IMR-90 (cell line): ENCODE measurements around the gene ACOXL. TPM values are rescaled to one million over a fixed set of nuclear protein-coding genes. Genes with fewer than 3 reads are reported as not detected.

Experiments
- ATAC-seq: fragments of 200-7000 bp; cut with Tn5 transposase; 2 replicates; pipeline ENCODE4 v1.9.1; 2020; ENCODE audit warnings: low read depth, mild to moderate bottlenecking, moderate library complexity
- BruUV-seq: library from RNA; stranded (reverse); fragments of 400-500 nt; replicated peaks from 2 replicates; lab custom pipeline; 2021; lab: Mats Ljungman, UMichigan
- CTCF ChIA-PET: fragments of 300-600 bp; formaldehyde crosslinking; extraction: SDS; loops from one replicate; lab custom pipeline; 2021; ENCODE audit warnings: antibody characterized with exemption; lab: Yijun Ruan, JAX
- POLR2A ChIA-PET: fragments of 300-600 bp; sonication (Branson Sonifier 250); formaldehyde crosslinking; loops from one replicate; lab custom pipeline; 2022; ENCODE audit warnings: antibody characterized with exemption; ENCODE audit not compliant: unreplicated experiment; lab: Charles Lee
- DNase-seq: peaks from one replicate; pipeline ENCODE4 v3.0.0; 2013
- H2AFZ ChIP-seq: replicated peaks from 2 replicates; pipeline ENCODE3; 2013; ENCODE audit warnings: low read length, mild to moderate bottlenecking; ENCODE audit not compliant: poor library complexity
- H2AK5ac ChIP-seq: 2 replicates; pipeline ENCODE4 v1.6.1; 2013; ENCODE audit warnings: low read depth, low read length, inconsistent platforms
- H2AK9ac ChIP-seq: replicated peaks from 2 replicates; pipeline ENCODE3; 2013; ENCODE audit warnings: mild to moderate bottlenecking, low read depth, low read length, moderate library complexity; ENCODE audit not compliant: poor library complexity
- H2BK120ac ChIP-seq: 2 replicates; pipeline ENCODE4 v1.6.1; 2013; ENCODE audit warnings: low read depth, low read length, inconsistent platforms
- H2BK15ac ChIP-seq: 3 replicates; pipeline ENCODE4 v1.6.1; 2013; ENCODE audit warnings: low read depth, low read length, inconsistent platforms
- H2BK20ac ChIP-seq: 2 replicates; pipeline ENCODE4 v1.6.1; 2013; ENCODE audit warnings: low read depth, mild to moderate bottlenecking, inconsistent platforms, low read length, moderate library complexity
- H2BK5ac ChIP-seq: 2 replicates; pipeline ENCODE4 v1.6.1; 2013; ENCODE audit warnings: mild to moderate bottlenecking, low read depth, low read length, inconsistent platforms; ENCODE audit not compliant: poor library complexity, severe bottlenecking
- H3K14ac ChIP-seq: replicated peaks from 2 replicates; pipeline ENCODE4 v1.6.1; 2013; ENCODE audit warnings: low read depth, low read length, inconsistent platforms
- H3K18ac ChIP-seq: 2 replicates; pipeline ENCODE4 v1.6.1; 2013; ENCODE audit warnings: low read depth, low read length, control low read depth
- H3K23ac ChIP-seq: 2 replicates; pipeline ENCODE4 v1.6.1; 2013; ENCODE audit warnings: low read depth, low read length, inconsistent platforms
- H3K27ac ChIP-seq: 2 replicates; pipeline ENCODE4 v1.5.1; 2013; ENCODE audit warnings: mild to moderate bottlenecking, control low read depth, low read length; ENCODE audit not compliant: insufficient read depth
- H3K27me3 ChIP-seq: 2 replicates; pipeline ENCODE4 v1.6.1; 2013; ENCODE audit warnings: low read length; ENCODE audit not compliant: control insufficient read depth, insufficient read depth
- H3K36me3 ChIP-seq: 2 replicates; pipeline ENCODE4 v1.6.1; 2013; ENCODE audit warnings: low read length, mixed read lengths; ENCODE audit not compliant: control insufficient read depth, insufficient read depth
- H3K4ac ChIP-seq: 2 replicates; pipeline ENCODE4 v1.6.1; 2013; ENCODE audit warnings: low read depth, low read length, inconsistent platforms
- H3K4me1 ChIP-seq: 2 replicates; pipeline ENCODE4 v1.6.1; 2013; ENCODE audit warnings: low read length, mixed read lengths; ENCODE audit not compliant: control insufficient read depth, insufficient read depth
- H3K4me2 ChIP-seq: 2 replicates; pipeline ENCODE4 v1.6.1; 2013; ENCODE audit warnings: low read depth, mild to moderate bottlenecking, control low read depth, low read length, moderate library complexity
- H3K4me3 ChIP-seq: 2 replicates; pipeline ENCODE4 v1.5.1; 2013; ENCODE audit warnings: low read depth, mild to moderate bottlenecking, control low read depth, low read length, moderate library complexity; ENCODE audit not compliant: insufficient read depth
- H3K56ac ChIP-seq: 2 replicates; pipeline ENCODE4 v1.6.1; 2013; ENCODE audit warnings: low read length, inconsistent platforms; ENCODE audit not compliant: insufficient read depth; ENCODE audit errors: extremely low read depth
- H3K79me1 ChIP-seq, 2 experiments: 2 replicates each; pipeline ENCODE4 v1.6.1; 2013; ENCODE audit warnings: low read length in 2 of 2, inconsistent platforms in 1 of 2, low read depth in 1 of 2
- H3K9ac ChIP-seq: 2 replicates; pipeline ENCODE4 v1.6.1; 2013; ENCODE audit warnings: low read depth, low read length, control low read depth
- H3K9me1 ChIP-seq: 2 replicates; pipeline ENCODE4 v1.6.1; 2013; ENCODE audit warnings: low read length, inconsistent platforms; ENCODE audit not compliant: insufficient read depth
- H3K9me3 ChIP-seq: 2 replicates; pipeline ENCODE4 v1.6.1; 2013; ENCODE audit warnings: low read length; ENCODE audit not compliant: control insufficient read depth, insufficient read depth
- H4K20me1 ChIP-seq: 2 replicates; pipeline ENCODE4 v1.6.1; 2013; ENCODE audit warnings: low read length, inconsistent platforms; ENCODE audit not compliant: insufficient read depth
- H4K5ac ChIP-seq: 2 replicates; pipeline ENCODE4 v1.6.1; 2013; ENCODE audit warnings: mild to moderate bottlenecking, low read depth, low read length, control low read depth
- H4K8ac ChIP-seq, 2 experiments: 2 replicates each; pipeline ENCODE4 v1.6.1; 2013; ENCODE audit warnings: low read depth in 2 of 2, low read length in 2 of 2, control low read depth in 1 of 2, inconsistent platforms in 1 of 2
- H4K91ac ChIP-seq: 2 replicates; pipeline ENCODE4 v1.6.1; 2013; ENCODE audit warnings: low read depth, low read length, inconsistent platforms; ENCODE audit not compliant: insufficient read depth
- BHLHE40 ChIP-seq: fragments of 150-350 bp; IDR thresholded peaks from 2 replicates; pipeline ENCODE4 v1.6.1; 2016; ENCODE audit warnings: mild to moderate bottlenecking, low read depth, low read length
- CEBPB ChIP-seq: IDR thresholded peaks from 2 replicates; pipeline ENCODE4 v1.6.1; 2012; ENCODE audit warnings: low read depth, low read length, improper control_type of control experiment
- CHD1 ChIP-seq: IDR thresholded peaks from 2 replicates; pipeline ENCODE4 v1.6.1; 2012; ENCODE audit warnings: low read depth, low read length, improper control_type of control experiment
- CTCF ChIP-seq: conservative IDR thresholded peaks from 2 replicates; pipeline ENCODE4 v1.5.1; 2012; ENCODE audit warnings: mild to moderate bottlenecking, low read depth, low read length, improper control_type of control experiment
- ELK1 ChIP-seq: fragments of 150-350 bp; IDR thresholded peaks from 2 replicates; pipeline ENCODE4 v1.6.1; 2016; ENCODE audit warnings: low read depth, mild to moderate bottlenecking, low read length, moderate library complexity, borderline replicate concordance
- FOS ChIP-seq: fragments of 150-350 bp; IDR thresholded peaks from 2 replicates; pipeline ENCODE4 v1.6.1; 2016; ENCODE audit warnings: low read depth, low read length
- MAFK ChIP-seq: IDR thresholded peaks from 2 replicates; pipeline ENCODE4 v1.6.1; 2012; ENCODE audit warnings: low read depth, low read length, improper control_type of control experiment
- MAZ ChIP-seq: IDR thresholded peaks from 2 replicates; pipeline ENCODE4 v1.6.1; 2012; ENCODE audit warnings: low read depth, mild to moderate bottlenecking, low read length, improper control_type of control experiment, moderate library complexity, borderline replicate concordance
- MXI1 ChIP-seq: IDR thresholded peaks from 2 replicates; pipeline ENCODE4 v1.6.1; 2012; ENCODE audit warnings: low read depth, mild to moderate bottlenecking, low read length, moderate library complexity, borderline replicate concordance
- NFE2L2 ChIP-seq: fragments of 150-350 bp; IDR thresholded peaks from 2 replicates; pipeline ENCODE4 v1.6.1; 2016; ENCODE audit warnings: low read depth, mild to moderate bottlenecking, low read length
- POLR2A ChIP-seq: IDR thresholded peaks from 2 replicates; pipeline ENCODE4 v1.6.1; 2012; ENCODE audit warnings: mild to moderate bottlenecking, low read depth, low read length
- RAD21 ChIP-seq: IDR thresholded peaks from 2 replicates; pipeline ENCODE4 v1.6.1; 2012; ENCODE audit warnings: low read length, improper control_type of control experiment
- RCOR1 ChIP-seq: IDR thresholded peaks from 2 replicates; pipeline ENCODE4 v1.6.1; 2012; ENCODE audit warnings: mild to moderate bottlenecking, low read length, improper control_type of control experiment; ENCODE audit not compliant: insufficient replicate concordance
- RFX5 ChIP-seq: IDR thresholded peaks from 2 replicates; pipeline ENCODE4 v1.8.0; 2012; ENCODE audit warnings: low read depth, mild to moderate bottlenecking, low read length, moderate library complexity
- SMC3 ChIP-seq: fragments of 150-350 bp; IDR thresholded peaks from 2 replicates; pipeline ENCODE4 v1.6.1; 2016; ENCODE audit warnings: low read depth, mild to moderate bottlenecking, antibody characterized with exemption, low read length, moderate library complexity
- USF2 ChIP-seq: fragments of 150-350 bp; IDR thresholded peaks from 2 replicates; pipeline ENCODE4 v1.6.1; 2017; ENCODE audit warnings: mild to moderate bottlenecking, antibody characterized with exemption, low read length, low read depth
- WGBS, 2 experiments: methylation state at CpG; one replicate each; pipeline versions ENCODE4 v1.1.5 to v1.1.7; 2013; ENCODE audit warnings: missing lambda C conversion rate in 2 of 2; ENCODE audit not compliant: insufficient read length in 1 of 2; ENCODE audit errors: extremely low coverage in 2 of 2; 5-methylcytosine and 5-hydroxymethylcytosine counted together
- dilution Hi-C: fragments of 300-500 bp; cut with HindIII; formaldehyde crosslinking; loops from one replicate; pipeline ENCODE4 v1.14.3; 2018; ENCODE audit warnings: low sequenced_read_pairs; ENCODE audit not compliant: unreplicated experiment
- in situ Hi-C: fragments of 300-500 bp; cut with MboI; formaldehyde crosslinking; loops from 3 replicates; pipeline ENCODE4 v1.14.3; 2019; ENCODE audit warnings: low sequenced_read_pairs, inconsistent platforms, mixed read lengths
- intact Hi-C: fragments of 100-400 bp; cut with micrococcal nuclease; formaldehyde crosslinking; loops from 2 replicates; pipeline ENCODE4 v1.10.0; 2022
- polyA plus RNA-seq, 3 experiments: library from polyadenylated mRNA; depleted of rRNA; stranded (reverse); fragments of >200 nt; gene quantifications; 2 replicates each; pipeline ENCODE4 v1.2.3, GENCODE V29; 2012; ENCODE audit warnings: low replicate concordance in 1 of 3
- total RNA-seq: library from RNA; depleted of rRNA; stranded (reverse); fragments of >200 nt; gene quantifications from 2 replicates; pipeline ENCODE4 v1.2.3, GENCODE V29; 2012

ACOXL gene
- total and polyA plus RNA-seq, 2 of the 4 experiments (the other 2 are of a cell fraction): not detected

GRCh38 chr2:111142101-111142500 lies 409.7 kb downstream of the ACOXL start:
- no TSS peak for BruUV-seq
- no CpG with 5 or more reads among the region's 1 CpG for WGBS, 2 experiments
- Histone ChIP-seq H2BK15ac (no peak overlapping the region), H3K27me3 (no peaks in the 10 kb centered on the region; the same call in 1 of the 2 replicates), H2BK120ac (no peak overlapping the region), H3K9me3 (no peaks in the 10 kb centered on the region), H3K4me3 (no peak overlapping the region), H3K4ac (no peak overlapping the region), H3K36me3 (peaks cover 5% of the 10 kb centered on the region), H3K56ac (no peak overlapping the region), H3K18ac (no peak overlapping the region), H2AK5ac (no peak overlapping the region), H4K8ac (no peak overlapping the region), H3K23ac (no peak overlapping the region), H2AK9ac (no peak overlapping the region), H2BK20ac (no peak overlapping the region), H2AFZ (no peak overlapping the region), H4K91ac (no peak overlapping the region), H3K4me1 (no peaks in the 10 kb centered on the region), H4K5ac (no peak overlapping the region), H3K27ac (no peak overlapping the region), H3K9me1 (no peaks in the 10 kb centered on the region; the same call in 1 of the 2 replicates), H3K4me2 (no peak overlapping the region), H3K14ac (no peak overlapping the region), H3K9ac (no peak overlapping the region), H3K79me1 (no peaks in the 10 kb centered on the region), H2BK5ac (no peak overlapping the region), H4K20me1 (peaks cover 3% of the 10 kb centered on the region; the same call in 1 of the 2 replicates)
- ChIA-PET CTCF (no interaction called here), POLR2A (no interaction called here)
- in situ Hi-C loops: no loop called here
- ATAC-seq (no peak), DNase-seq (no peak)
- intact Hi-C loops: no loop called here
- TF ChIP-seq RCOR1 (no peak), ELK1 (no peak), MAZ (no peak), MAFK (no peak), FOS (no peak), SMC3 (no peak), MXI1 (no peak), USF2 (no peak), CTCF (no peak), RFX5 (no peak), CEBPB (no peak), RAD21 (no peak), CHD1 (no peak), POLR2A (no peak), NFE2L2 (no peak), BHLHE40 (no peak)
- dilution Hi-C loops: no loop called here
